Neural progenitor cell (in vitro differentiated cells): ENCODE data around the gene PROC.

Experiments
- EZH2 ChIP-seq: fragments of 200-600 bp; sonication (generic); IDR thresholded peaks from 2 replicates; pipeline ENCODE4 v1.6.1; 2017; ENCODE audit warnings: antibody characterized with exemption, mild to moderate bottlenecking, moderate library complexity
- EZH2phosphoT487 ChIP-seq: fragments of 200-600 bp; sonication (generic); IDR thresholded peaks from 2 replicates; pipeline ENCODE4 v1.6.1; 2017; ENCODE audit warnings: antibody characterized with exemption

- TF ChIP-seq EZH2 (no peak), EZH2phosphoT487 (no peak)
These were observed 10.0 kb upstream of the PROC start for GRCh38 chr2:127408004-127408806.
